WI38 (cell line): ENCODE results near the gene SH2D5.
A peak's percentile ranks its signal among the peaks of the same experiment; 100 is the strongest.

Experiments
- H3K4me3 ChIP-seq: 2 replicates; pipeline ENCODE4 v1.5.1; 2011; ENCODE audit warnings: low read depth, mild to moderate bottlenecking, control low read depth, low read length
- TF ChIP-seq, protein P1 (sequence below): IDR thresholded peaks from 2 replicates; pipeline ENCODE4 v1.5.1; 2012; ENCODE audit warnings: low read depth, mild to moderate bottlenecking, control low read depth, low read length

SH2D5 gene

DNA sequence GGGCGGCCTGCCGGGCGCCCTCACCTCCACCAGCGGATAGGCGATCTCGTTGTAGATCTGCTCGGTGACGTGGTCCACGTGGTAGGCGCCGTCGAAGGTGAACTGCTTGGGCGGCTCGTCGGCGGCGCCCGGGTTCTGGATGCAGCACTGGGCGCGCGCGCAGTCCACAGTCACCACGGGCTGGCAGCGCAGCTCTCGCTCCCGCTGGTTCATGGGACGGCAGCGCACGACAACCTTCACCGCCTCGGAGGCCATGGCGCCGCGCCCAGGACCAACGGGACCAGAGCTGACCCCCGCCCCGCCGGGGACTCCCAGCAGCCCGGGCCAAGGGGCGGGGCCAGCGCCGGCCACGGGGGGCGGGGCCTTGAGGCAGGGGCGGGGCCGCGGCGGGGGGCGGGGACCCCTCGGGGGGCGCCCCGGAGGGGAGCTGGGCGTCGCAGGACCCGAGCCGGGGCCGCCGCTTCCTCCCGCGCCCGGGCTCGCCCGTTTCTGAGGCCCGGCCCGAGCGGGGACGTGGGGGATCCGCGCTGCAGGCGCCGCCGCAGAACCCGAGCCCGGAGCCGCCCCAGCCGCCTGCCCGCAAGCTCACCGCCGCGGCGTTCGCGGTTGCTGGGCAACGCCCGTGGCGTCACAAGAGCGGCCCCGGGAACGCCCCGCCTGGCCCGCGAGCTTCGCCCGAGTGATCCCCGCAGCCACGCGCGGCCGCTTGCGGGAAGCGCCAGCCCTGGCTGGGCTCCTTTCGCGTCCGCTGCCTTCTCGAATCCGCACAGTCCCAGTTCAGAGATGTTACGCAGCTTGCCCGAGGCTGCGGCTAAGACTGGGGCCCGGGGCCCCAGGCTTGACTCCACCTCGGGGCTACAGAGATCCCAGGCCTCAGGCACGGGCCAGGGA is 14.8 kb downstream of the SH2D5 start, which contains the start of gene KIF17:
Gene KIF17 (minus strand): TSS at position 556 of the 891 bp plus-strand sequence. CDS start 301 bp downstream, at position 255.
- TF ChIP-seq, protein P1, sequence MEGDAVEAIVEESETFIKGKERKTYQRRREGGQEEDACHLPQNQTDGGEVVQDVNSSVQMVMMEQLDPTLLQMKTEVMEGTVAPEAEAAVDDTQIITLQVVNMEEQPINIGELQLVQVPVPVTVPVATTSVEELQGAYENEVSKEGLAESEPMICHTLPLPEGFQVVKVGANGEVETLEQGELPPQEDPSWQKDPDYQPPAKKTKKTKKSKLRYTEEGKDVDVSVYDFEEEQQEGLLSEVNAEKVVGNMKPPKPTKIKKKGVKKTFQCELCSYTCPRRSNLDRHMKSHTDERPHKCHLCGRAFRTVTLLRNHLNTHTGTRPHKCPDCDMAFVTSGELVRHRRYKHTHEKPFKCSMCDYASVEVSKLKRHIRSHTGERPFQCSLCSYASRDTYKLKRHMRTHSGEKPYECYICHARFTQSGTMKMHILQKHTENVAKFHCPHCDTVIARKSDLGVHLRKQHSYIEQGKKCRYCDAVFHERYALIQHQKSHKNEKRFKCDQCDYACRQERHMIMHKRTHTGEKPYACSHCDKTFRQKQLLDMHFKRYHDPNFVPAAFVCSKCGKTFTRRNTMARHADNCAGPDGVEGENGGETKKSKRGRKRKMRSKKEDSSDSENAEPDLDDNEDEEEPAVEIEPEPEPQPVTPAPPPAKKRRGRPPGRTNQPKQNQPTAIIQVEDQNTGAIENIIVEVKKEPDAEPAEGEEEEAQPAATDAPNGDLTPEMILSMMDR: no peak
- peak within 1 kb of the TSS; percentile 48 for H3K4me3 ChIP-seq

DNA sequence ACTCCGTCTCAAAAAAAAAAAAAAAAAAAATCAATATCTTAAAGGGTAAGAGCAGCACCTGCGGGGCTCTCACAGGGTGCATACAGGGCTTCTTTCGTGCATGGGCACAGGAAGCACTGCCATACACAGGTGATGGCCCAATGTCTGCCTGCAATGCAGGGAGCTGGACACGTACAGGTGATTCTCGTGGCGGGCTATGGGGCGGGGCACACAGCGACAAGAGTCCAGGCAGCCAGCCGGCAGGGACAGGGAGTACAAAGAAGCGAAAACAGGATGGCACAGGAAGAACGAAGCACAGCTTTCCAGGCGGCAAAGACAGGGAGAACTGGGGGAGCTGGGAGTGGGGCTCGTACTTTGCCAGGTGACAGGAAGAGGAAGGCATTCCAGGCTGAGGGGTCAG is 16.3 kb downstream of the SH2D5 start:
- TF ChIP-seq, protein P1: no peak
- no peak overlapping the region for H3K4me3 ChIP-seq

DNA sequence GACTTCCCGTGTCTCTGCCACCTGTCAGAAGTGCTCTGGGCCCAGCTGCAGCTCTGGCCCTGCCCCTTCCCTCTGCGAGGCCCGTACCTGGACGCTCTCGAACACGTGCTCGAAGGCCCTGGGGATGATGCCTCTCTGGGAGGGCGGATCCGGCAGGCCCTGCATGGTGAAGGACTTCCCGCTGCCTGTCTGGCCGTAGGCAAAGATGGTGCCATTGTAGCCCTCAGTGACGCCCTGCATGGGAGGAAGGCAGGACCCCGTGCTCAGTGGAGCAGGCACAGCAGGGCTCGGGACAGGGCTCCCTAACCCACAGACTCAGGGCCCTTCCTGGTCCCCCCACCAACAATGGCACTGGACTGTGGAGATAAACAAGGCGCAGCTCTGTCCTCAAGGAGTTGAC is 17.1 kb downstream of the SH2D5 start:
- TF ChIP-seq, protein P1: no peak
- no peak overlapping the region for H3K4me3 ChIP-seq

DNA sequence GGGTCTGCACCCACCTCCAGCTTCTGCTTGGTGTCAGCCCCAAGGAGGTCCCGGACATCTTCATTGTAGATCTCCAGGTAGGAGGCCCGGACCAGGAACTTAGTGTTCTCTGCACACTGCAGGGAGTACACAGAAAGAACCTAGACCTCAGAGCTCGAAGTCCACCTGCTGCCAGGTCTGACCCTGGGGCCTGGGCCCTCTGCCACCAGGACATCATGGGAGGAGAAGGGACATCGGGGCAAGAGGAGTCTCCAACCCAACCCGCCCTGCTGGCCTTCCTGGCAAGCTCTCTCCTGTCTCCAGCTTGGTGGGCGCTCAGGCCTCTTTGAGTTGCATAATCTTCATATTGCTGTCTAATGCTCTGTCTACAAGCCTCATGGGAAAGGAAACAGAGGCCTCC is 19.1 kb downstream of the SH2D5 start:
- H3K4me3 ChIP-seq: no peak overlapping the region

DNA sequence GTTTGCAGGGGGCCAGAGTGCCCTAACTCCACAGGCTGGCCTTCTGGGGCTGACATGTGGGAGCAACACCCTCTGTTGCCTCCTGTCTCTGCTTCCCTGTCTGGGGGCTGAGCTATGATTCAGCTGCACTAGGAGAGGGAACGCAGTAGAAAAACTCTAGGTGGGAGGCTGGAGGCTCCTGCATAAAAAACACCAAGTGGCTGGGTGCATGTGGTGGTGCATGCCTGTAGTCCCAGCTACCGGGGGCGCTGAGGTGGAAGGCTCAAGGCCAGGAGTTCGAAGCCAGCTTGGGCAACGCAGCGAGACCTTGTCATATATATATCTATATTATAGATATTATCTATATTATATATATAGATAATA is 20.3 kb downstream of the SH2D5 start:
- TF ChIP-seq, protein P1: no peak
- no peak overlapping the region for H3K4me3 ChIP-seq

More for the DNA sequence above, 19.1 kb downstream of the SH2D5 start:
- TF ChIP-seq, protein P1: no peak

DNA sequence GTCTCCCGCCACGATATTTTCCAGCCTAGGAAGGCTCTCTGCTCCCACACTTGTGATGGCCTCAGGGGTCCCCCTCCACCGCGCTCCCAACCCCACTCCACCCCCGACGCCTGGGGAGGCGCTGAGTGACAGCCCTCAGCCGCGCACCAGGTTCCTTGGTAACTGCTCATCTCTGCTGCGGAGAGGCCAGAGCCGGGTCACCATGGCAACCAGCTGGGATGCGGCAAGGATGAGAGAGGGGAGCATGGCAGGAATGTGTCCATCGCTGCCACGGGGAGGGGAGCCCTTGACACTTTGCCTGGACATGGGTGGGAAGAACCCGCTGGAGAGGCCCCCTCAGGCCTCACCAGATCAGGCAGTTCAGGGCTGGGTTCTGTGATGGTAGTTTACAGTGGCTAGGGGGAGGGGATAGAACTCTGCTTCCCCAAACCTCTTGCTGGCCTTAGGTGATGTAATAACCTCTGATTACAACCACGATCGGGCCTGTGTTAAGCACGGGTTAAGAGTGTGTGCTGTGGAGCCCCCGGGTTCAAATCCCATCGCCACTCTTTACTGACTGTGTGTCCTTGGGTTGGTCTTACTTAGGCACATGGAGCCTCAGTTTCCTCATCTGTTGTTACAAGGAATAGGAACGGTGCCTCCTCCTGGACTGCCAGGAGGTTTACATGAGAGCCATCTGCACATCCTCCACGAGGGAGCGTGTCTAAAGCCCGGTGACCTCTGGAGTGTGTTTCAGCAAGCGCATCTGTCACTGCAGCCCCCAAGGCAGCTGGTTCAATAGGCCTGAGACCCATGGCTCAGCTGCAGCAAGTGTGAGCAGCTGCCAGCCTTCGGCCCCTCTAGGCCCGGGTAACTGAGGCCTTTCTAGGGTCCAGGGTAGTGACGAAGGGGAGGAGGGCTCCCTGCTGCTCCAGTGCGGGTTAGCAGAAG is 21.0 kb downstream of the SH2D5 start:
- no peak overlapping the region for H3K4me3 ChIP-seq
- TF ChIP-seq, protein P1: no peak
